ENCODE data around the gene TET1.

The TET1 gene

DNA sequence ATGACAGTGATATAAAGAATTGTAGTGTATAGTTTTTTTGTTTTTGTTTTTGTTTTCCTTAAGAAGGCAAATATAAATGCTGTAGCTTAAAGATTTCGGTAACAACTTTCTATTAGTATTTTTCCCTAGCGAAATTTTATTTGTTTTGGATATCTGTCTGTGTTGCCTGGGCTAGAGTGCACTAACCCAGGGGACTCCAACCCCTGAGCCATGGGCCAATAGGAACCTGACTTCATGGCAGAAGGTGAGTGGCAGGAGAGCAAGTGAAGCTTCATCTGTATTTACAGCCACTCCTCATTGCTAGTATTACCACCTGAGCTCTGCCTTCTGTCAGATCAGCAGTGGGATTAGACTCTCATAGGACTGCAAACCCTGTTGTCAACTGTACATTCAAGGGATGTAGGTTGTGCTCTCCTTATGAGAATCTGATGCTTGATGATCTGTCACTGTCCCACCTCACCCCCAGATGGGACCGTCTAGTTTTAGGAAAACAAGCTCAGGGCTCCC, 95.5 kb downstream of the TET1 start:
- no peak for DNase-seq
- peaks cover 8% of the 10 kb centered on the region for H3K36me3 ChIP-seq
- TF ChIP-seq, protein P1, sequence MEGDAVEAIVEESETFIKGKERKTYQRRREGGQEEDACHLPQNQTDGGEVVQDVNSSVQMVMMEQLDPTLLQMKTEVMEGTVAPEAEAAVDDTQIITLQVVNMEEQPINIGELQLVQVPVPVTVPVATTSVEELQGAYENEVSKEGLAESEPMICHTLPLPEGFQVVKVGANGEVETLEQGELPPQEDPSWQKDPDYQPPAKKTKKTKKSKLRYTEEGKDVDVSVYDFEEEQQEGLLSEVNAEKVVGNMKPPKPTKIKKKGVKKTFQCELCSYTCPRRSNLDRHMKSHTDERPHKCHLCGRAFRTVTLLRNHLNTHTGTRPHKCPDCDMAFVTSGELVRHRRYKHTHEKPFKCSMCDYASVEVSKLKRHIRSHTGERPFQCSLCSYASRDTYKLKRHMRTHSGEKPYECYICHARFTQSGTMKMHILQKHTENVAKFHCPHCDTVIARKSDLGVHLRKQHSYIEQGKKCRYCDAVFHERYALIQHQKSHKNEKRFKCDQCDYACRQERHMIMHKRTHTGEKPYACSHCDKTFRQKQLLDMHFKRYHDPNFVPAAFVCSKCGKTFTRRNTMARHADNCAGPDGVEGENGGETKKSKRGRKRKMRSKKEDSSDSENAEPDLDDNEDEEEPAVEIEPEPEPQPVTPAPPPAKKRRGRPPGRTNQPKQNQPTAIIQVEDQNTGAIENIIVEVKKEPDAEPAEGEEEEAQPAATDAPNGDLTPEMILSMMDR (IDR thresholded peaks at IDR 0.05; ENCODE audit: low read depth, low read length), result no peak

DNA sequence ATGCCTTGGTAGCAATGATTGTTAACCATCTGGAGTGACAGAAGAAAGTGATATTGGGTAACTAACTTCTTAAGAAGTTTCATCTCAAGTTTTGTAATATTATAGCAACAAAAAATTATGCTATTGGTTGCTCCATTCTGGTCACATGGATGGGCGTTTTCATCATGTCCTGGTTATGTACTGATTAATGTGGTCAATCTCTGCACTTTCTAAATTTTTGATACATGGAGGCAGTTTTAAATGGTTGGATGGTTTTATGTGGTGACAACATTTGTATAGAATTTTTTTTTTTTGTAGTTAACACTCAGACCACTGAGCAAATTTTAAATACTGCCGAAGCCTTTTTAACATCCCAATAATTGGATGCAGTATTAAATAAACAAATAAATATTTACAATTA, 105.7 kb downstream of the TET1 start:
- Histone ChIP-seq H3K9me3 (no peaks in the 10 kb centered on the region), H3K4me3 (ENCODE audit: low read depth, low read length) (no peak overlapping the region), H3K27me3 (no peaks in the 10 kb centered on the region), H3K4me1 (no peaks in the 10 kb centered on the region), H3K36me3 (peaks cover 23% of the 10 kb centered on the region)
- DNase-seq, result no peak
- TF ChIP-seq, protein P1 (IDR thresholded peaks at IDR 0.05; ENCODE audit: low read depth, low read length), result no peak

More for the DNA sequence above, 95.5 kb downstream of the TET1 start:
- H3K4me1 ChIP-seq, result no peaks in the 10 kb centered on the region
- no peaks in the 10 kb centered on the region for H3K9me3 ChIP-seq
- no peak overlapping the region for H3K4me3 ChIP-seq (ENCODE audit: low read depth, low read length)
- no peaks in the 10 kb centered on the region for H3K27me3 ChIP-seq

DNA sequence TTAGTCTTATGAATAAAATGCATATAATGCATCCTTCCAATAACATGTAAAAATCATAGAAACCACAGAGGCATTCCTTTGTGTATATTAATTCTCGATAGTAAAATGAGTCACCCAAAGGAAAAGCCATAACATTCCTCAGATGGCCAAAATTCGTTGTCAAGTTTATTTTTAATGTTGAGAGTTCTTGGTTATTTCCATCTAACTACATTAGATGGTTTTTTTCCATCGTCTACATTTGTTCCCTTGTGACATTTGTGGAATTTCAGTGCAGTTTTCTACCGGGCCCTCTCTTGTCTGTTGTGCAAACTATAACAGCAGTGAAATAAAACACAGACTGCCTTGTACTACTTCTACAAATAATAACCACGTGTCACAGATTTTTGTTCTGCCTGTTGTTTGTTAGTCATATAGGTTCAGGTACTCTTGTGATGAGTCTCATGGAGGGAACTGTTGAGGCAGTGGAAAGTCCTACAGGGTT, 106.2 kb downstream of the TET1 start:
- no peaks in the 10 kb centered on the region for H3K4me1 ChIP-seq
- H3K9me3 ChIP-seq, result no peaks in the 10 kb centered on the region
- H3K27me3 ChIP-seq, result no peaks in the 10 kb centered on the region
- no peak for DNase-seq
- TF ChIP-seq, protein P1 (IDR thresholded peaks at IDR 0.05; ENCODE audit: low read depth, low read length), result no peak
- no peak overlapping the region for H3K4me3 ChIP-seq (ENCODE audit: low read depth, low read length)
- H3K36me3 ChIP-seq, result peaks cover 25% of the 10 kb centered on the region

DNA sequence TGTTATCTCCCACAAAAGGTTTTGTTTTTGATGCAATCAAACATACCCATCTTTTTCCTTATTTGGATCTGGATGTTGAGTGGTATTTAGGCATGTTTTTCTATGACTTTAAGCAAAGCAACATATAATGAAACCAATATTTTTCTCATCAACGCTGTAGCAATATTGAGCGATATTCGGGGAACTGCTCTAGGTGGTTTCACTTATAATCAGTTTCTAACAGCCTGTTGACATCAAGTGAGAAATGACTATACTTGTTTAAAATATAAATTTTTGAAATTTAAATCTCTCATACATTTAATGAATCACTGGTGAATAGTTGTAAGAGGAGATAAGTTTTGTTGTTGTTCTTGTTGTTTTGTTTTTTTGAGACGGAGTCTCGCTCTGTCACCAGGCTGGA, 108.1 kb downstream of the TET1 start:
- no peaks in the 10 kb centered on the region for H3K27me3 ChIP-seq
- no peaks in the 10 kb centered on the region for H3K4me1 ChIP-seq
- peaks cover 28% of the 10 kb centered on the region for H3K36me3 ChIP-seq
- DNase-seq, result no peak
- no peak overlapping the region for H3K4me3 ChIP-seq (ENCODE audit: low read depth, low read length)
- H3K9me3 ChIP-seq, result no peaks in the 10 kb centered on the region
- TF ChIP-seq, protein P1 (IDR thresholded peaks at IDR 0.05; ENCODE audit: low read depth, low read length), result no peak

DNA sequence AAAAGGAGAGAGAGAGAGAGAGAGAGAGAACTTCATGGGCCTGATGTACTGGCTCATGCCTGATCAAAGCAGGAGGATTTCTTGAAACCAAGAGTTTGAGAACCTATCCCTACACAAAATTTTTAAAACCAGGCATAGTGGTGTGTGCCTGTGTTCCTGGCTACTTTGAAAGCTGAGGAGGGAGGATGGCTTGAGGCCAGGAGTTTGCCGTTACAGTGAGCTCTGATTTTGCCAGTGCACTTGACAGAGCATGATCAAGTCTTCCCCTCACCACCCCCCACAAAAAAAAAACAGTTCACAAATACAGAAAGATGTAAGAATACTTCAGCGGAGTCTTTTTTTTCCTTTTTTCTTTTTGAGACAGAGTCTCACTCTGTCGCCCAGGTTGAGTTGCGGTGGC, 108.8 kb downstream of the TET1 start:
- Histone ChIP-seq H3K9me3 (no peaks in the 10 kb centered on the region), H3K4me3 (ENCODE audit: low read depth, low read length) (no peak overlapping the region), H3K4me1 (no peaks in the 10 kb centered on the region), H3K36me3 (peaks cover 29% of the 10 kb centered on the region), H3K27me3 (no peaks in the 10 kb centered on the region)
- no peak for DNase-seq
- TF ChIP-seq, protein P1 (IDR thresholded peaks at IDR 0.05; ENCODE audit: low read depth, low read length), result no peak

DNA sequence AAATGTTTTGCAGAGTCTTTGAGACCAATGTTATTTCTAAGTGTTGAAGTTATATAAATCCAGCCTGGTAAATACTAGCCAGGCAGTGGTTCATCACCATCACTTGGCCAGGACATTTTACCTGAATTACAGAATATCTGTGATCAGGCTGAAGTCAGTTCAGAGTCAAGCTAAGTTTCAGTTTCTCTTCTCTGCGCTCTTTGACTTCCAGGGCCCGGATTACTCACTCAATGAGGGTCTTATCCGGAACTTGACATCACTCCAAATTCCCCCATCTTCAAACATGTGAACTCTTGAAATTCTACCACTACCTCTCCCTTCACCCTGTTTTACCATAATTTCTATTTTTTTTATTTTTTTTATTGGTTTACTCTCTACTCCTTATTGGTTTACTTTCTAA, 124.3 kb downstream of the TET1 start:
- Histone ChIP-seq H3K4me1 (no peaks in the 10 kb centered on the region), H3K36me3 (peaks cover 46% of the 10 kb centered on the region), H3K27me3 (no peaks in the 10 kb centered on the region), H3K4me3 (ENCODE audit: low read depth, low read length) (no peak overlapping the region), H3K9me3 (no peaks in the 10 kb centered on the region)
- TF ChIP-seq, protein P1 (IDR thresholded peaks at IDR 0.05; ENCODE audit: low read depth, low read length), result no peak
- no peak for DNase-seq
